ENCODE measurements around the gene PIAS4. TPM values are rescaled to one million over a fixed set of nuclear protein-coding genes. Genes with fewer than 3 reads are reported as not detected.
A peak's percentile ranks its signal among the peaks of the same experiment; 100 is the strongest.

The PIAS4 gene
- total and polyA plus RNA-seq, 9 of the 15 experiments (the other 6 are each of a cell fraction or from before 2014, with no cell fraction given), result 0.27 to 34.9 (median 14.4) TPM

DNA sequence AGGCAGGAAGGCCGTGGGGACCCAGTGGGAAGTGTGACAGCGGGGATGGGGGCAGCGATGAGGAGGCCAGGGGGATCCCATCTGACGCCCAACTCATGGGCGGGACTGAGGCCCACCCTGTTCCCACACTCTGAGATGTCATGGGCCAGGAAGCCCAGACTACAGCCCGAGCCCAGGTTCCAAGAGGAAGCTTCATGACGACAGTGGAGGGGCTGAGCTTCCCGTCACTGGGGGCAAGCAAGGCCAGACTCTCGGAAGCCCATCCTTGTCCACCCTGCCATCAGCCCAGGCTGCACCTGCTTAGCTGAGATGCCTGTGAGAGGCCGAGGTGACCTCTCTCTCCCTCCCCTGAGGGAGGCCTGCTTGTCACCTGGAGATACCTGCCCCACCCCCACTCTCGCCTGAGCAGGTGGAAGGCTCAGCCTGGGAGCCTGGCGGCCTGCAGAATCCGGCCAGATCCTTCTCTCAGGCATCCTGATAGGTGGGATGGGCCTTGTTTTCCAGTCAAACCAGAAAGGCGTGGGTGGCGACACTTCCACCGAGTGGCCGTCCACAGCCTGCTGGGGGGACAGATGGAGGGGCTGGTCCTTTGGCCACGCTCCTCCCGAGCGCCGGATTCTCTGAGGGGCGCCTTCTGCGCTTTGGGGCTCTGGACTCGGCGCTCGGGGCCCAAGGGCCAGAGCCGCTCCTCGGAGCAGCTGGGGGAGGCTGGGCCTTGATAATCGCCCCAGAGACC, 54.3 kb downstream of the PIAS4 start:
- no peak overlapping the region for H2AFZ ChIP-seq (ENCODE audit: low read depth, low read length)
- no peaks in the 10 kb centered on the region for H3K9me3 ChIP-seq (replicated peaks; ENCODE audit: control insufficient read depth, insufficient read depth, low read depth, low read length)
- BruUV-seq (replicated peaks), result no TSS peak
- H4K20me1 ChIP-seq (replicated peaks; ENCODE audit: control insufficient read depth, insufficient read depth, low read length), result peaks cover 62% of the 10 kb centered on the region
- no peak for ATAC-seq
- WGBS (ENCODE audit: insufficient coverage, low coverage, missing lambda C conversion rate), result 75% methylated on average over 29 of the region's 29 CpGs
- H3K36me3 ChIP-seq (ENCODE audit: control insufficient read depth, insufficient read depth, low read length), result peaks cover 68% of the 10 kb centered on the region; the same call in 2 of the 3 replicates
- intact Hi-C loops (cut with micrococcal nuclease) (loop anchor here (10.0 kb wide), 1 partner anchor 123 kb away; the partner anchor contains the start of genes ANKRD24 and SIRT6), in situ Hi-C loops (cut with MboI) (no loop called here)
- H3K27ac ChIP-seq (ENCODE audit: extremely low read depth, low read depth, low read length), result no peak overlapping the region
- no peak for FAIRE-seq
- POLR2A ChIA-PET, result interaction anchor here (0.6 to 0.7 kb wide), 2 partner anchors 93 to 293 kb away, joined by 3 to 4 read pairs; no protein-coding TSS in a partner anchor
- peak overlapping the region; percentile 21 to 95; a peak in 2 of 4 replicates for H3K9ac ChIP-seq (ENCODE audit: insufficient read depth in 1 of 2, low read depth in 2 of 2, low read length in 2 of 2)
- H3K27me3 ChIP-seq (ENCODE audit: control insufficient read depth in 2 of 2, insufficient read depth in 2 of 2, low read length in 2 of 2), result no peaks in the 10 kb centered on the region
- no peak for DNase-seq (ENCODE audit: extremely low read depth in 1 of 4, low spot score in 3 of 4)
- H3K4me3 ChIP-seq, result no peak overlapping the region
- CTCF ChIA-PET (ENCODE audit: low intra/inter-chr PET ratio), result interaction anchor here (0.6 kb wide), 1 partner anchor 142 kb away, joined by 3 read pairs; no protein-coding TSS in a partner anchor
- H3K4me1 ChIP-seq (replicated peaks in 1 of 2; ENCODE audit: control insufficient read depth in 2 of 2, insufficient read depth in 2 of 2, low read length in 2 of 2), result peaks cover 36 to 83% of the 10 kb centered on the region in 2 experiments; a peak in 4 of 5 replicates
- H3K79me2 ChIP-seq (ENCODE audit: control insufficient read depth, insufficient read depth, low read length), result peaks cover 87% of the 10 kb centered on the region
- H3K9me1 ChIP-seq (ENCODE audit: control insufficient read depth, insufficient read depth, low read length), result peaks cover 20% of the 10 kb centered on the region
- peak overlapping the region; percentile 10; the same call in 1 of the 2 replicates for H3K4me2 ChIP-seq (ENCODE audit: insufficient read depth, low read length)
- TF ChIP-seq, protein P1, sequence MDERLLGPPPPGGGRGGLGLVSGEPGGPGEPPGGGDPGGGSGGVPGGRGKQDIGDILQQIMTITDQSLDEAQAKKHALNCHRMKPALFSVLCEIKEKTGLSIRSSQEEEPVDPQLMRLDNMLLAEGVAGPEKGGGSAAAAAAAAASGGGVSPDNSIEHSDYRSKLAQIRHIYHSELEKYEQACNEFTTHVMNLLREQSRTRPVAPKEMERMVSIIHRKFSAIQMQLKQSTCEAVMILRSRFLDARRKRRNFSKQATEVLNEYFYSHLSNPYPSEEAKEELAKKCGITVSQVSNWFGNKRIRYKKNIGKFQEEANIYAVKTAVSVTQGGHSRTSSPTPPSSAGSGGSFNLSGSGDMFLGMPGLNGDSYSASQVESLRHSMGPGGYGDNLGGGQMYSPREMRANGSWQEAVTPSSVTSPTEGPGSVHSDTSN (CRISPR knock-in tag; IDR thresholded peaks at IDR 0.05; ENCODE audit: low read depth), result no peak
- TF ChIP-seq, protein P1 (tag; conservative IDR thresholded peaks at IDR 0.05; ENCODE audit: low read depth), result no peak
- no peak for TF ChIP-seq XRCC5 (IDR thresholded peaks at IDR 0.05; ENCODE audit: low read depth, low read length)
- TF ChIP-seq MCM3 (IDR thresholded peaks at IDR 0.05), result no peak
- TF ChIP-seq, protein P2, sequence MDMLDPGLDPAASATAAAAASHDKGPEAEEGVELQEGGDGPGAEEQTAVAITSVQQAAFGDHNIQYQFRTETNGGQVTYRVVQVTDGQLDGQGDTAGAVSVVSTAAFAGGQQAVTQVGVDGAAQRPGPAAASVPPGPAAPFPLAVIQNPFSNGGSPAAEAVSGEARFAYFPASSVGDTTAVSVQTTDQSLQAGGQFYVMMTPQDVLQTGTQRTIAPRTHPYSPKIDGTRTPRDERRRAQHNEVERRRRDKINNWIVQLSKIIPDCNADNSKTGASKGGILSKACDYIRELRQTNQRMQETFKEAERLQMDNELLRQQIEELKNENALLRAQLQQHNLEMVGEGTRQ (CRISPR knock-in tag; IDR thresholded peaks at IDR 0.05), result no peak
- TF ChIP-seq, protein P3, sequence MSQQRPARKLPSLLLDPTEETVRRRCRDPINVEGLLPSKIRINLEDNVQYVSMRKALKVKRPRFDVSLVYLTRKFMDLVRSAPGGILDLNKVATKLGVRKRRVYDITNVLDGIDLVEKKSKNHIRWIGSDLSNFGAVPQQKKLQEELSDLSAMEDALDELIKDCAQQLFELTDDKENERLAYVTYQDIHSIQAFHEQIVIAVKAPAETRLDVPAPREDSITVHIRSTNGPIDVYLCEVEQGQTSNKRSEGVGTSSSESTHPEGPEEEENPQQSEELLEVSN (IDR thresholded peaks at IDR 0.05; ENCODE audit: borderline replicate concordance in 1 of 2, extremely low read depth in 1 of 2, insufficient read depth in 1 of 2, insufficient read length in 1 of 2, low read depth in 1 of 2, low read length in 1 of 2, poor library complexity in 1 of 2, severe bottlenecking in 1 of 2), result no peak
- no peak for TF ChIP-seq TSC22D4 (tag; IDR thresholded peaks at IDR 0.05)
- TF ChIP-seq, protein P4, sequence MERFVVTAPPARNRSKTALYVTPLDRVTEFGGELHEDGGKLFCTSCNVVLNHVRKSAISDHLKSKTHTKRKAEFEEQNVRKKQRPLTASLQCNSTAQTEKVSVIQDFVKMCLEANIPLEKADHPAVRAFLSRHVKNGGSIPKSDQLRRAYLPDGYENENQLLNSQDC (CRISPR knock-in tag; IDR thresholded peaks at IDR 0.05), result no peak
- TF ChIP-seq ZFP30 (CRISPR knock-in tag; IDR thresholded peaks at IDR 0.05; ENCODE audit: borderline replicate concordance), result no peak
- no peak for TF ChIP-seq MIER1 (IDR thresholded peaks at IDR 0.05; ENCODE audit: low read depth)
- TF ChIP-seq RUNX1 (IDR thresholded peaks at IDR 0.05; ENCODE audit: low read depth), result no peak
- TF ChIP-seq, protein P5, sequence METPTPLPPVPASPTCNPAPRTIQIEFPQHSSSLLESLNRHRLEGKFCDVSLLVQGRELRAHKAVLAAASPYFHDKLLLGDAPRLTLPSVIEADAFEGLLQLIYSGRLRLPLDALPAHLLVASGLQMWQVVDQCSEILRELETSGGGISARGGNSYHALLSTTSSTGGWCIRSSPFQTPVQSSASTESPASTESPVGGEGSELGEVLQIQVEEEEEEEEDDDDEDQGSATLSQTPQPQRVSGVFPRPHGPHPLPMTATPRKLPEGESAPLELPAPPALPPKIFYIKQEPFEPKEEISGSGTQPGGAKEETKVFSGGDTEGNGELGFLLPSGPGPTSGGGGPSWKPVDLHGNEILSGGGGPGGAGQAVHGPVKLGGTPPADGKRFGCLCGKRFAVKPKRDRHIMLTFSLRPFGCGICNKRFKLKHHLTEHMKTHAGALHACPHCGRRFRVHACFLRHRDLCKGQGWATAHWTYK (CRISPR knock-in tag; IDR thresholded peaks at IDR 0.05), result no peak
- no peak for TF ChIP-seq MED1 (CRISPR knock-in tag; IDR thresholded peaks at IDR 0.05; ENCODE audit: borderline replicate concordance)
- 0 out of 2 replicates have a peak, but pooled peaks have one; percentile 24 for TF ChIP-seq POLR2A (conservative IDR thresholded peaks at IDR 0.05)
- TF ChIP-seq SAP30 (IDR thresholded peaks at IDR 0.05; ENCODE audit: borderline replicate concordance, insufficient read depth, low read depth, low read length, poor library complexity, severe bottlenecking), result no peak
